ENCODE data around the gene CROCC2.

The CROCC2 gene

DNA sequence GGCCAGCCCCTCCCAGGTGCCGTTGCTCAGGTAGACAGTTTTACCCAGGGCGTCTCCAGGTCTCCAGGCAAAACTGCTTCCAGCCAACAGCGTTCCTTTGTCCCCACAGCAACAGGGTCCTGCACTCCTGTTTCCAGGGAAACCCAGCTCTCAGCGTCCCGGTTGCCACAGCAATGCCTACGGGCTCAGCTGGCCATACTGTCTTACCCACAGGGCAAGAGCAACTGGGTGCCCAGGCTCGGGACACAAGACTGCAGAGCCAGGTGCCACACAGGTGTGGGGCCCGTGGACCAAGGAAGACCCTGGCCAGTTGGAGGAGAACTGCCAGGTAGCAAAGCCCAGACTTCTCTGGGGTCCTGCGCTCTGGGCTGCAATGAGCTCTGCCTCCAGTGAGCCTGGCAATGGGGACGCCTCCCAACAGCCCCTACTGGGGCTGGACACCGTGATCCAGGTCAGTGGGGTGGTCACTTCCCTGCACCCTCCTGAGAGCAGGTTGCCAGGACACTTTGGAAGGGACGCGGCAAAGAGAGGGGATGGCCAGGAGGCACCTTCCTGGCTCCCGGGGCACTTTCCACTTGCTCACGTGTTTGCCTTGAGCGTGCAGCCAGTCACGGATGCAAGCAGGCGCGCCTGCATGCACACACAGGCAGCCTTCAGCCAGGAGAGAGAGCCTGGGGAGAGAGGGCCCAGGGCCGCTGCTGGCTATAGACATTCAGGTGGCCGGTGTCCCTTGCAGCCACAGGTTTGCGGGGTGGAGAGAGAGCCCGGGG lies at the start of gene CROCC2:
Gene CROCC2 (plus strand): TSS at position 196 of the 770 bp plus-strand sequence. CDS start 178 bp downstream, at position 374.
- no peak for DNase-seq (ENCODE audit: low read depth)
- H3K9me3 ChIP-seq (ENCODE audit: control insufficient read depth, low read length) = no peaks in the 10 kb centered on the region

DNA sequence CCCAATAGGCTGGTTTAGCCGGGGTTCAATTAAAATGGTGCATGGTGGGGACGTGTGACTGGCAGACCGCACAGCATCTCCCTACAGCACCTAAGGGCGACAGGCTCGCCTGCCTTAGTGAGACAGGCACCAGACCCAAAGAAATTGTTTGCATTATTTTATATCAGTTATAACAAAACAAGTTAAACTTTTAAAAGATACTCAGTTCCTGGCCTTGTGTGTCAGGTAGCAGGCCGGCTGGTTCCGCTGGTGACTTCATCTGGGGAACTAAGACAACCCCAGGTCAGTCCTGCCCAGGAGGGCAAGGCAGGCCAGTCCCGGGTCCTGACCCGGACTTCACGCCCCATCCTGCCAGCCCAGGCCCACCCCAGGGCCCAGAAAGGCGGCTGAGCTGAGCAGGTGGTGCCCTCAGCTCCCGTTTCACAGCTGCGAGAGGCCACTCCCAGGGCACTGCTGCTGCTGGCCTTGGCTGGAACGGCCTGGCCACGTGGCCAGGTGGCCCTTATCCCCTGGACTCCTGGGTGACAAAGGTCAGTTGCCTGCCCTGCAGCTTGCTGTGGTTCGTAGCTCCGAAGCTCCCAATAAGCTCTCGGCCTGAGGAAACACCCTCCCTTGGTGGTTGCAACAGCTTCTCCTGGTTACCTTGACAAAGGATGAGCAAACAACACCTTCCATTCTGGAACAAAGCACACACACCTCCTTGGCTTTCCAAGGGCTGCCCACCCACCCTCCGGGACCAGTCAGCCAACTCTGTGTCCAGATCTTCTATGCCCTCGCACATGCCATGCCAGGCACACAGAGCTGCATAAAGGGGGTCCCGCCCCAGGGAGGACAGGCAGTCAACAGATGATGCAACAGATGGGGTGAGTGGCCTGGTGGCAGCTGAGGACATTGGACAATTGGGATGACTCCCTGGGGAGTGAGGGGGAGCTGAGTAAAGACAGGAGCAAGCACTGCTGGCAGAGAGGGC lies 48.8 kb upstream of the CROCC2 start:
- no peak overlapping the region for H3K9ac ChIP-seq (ENCODE audit: low read length)
- no peak overlapping the region for H3K4me3 ChIP-seq (ENCODE audit: low read length)
- H3K27me3 ChIP-seq (replicated peaks; ENCODE audit: control insufficient read depth, insufficient read depth, low read length) = peaks cover 19% of the 10 kb centered on the region
- H3K36me3 ChIP-seq (ENCODE audit: control insufficient read depth, insufficient read depth, low read length, severe bottlenecking) = no peaks in the 10 kb centered on the region
- peaks cover 14% of the 10 kb centered on the region for H3K9me3 ChIP-seq (ENCODE audit: control insufficient read depth, low read length)
- DNase-seq (ENCODE audit: low read depth) = no peak
- no peaks in the 10 kb centered on the region for H3K4me1 ChIP-seq (ENCODE audit: control insufficient read depth, insufficient read depth, low read length)

More for the DNA sequence above, at the start of gene CROCC2:
- Histone ChIP-seq H3K36me3 (ENCODE audit: control insufficient read depth, insufficient read depth, low read length, severe bottlenecking) (no peaks in the 10 kb centered on the region), H3K9ac (ENCODE audit: low read length) (no peak within 1 kb of the TSS), H3K4me1 (ENCODE audit: control insufficient read depth, insufficient read depth, low read length) (no peaks in the 10 kb centered on the region), H3K4me3 (ENCODE audit: low read length) (no peak within 1 kb of the TSS), H3K27me3 (replicated peaks; ENCODE audit: control insufficient read depth, insufficient read depth, low read length) (peaks cover 19% of the 10 kb centered on the region)

DNA sequence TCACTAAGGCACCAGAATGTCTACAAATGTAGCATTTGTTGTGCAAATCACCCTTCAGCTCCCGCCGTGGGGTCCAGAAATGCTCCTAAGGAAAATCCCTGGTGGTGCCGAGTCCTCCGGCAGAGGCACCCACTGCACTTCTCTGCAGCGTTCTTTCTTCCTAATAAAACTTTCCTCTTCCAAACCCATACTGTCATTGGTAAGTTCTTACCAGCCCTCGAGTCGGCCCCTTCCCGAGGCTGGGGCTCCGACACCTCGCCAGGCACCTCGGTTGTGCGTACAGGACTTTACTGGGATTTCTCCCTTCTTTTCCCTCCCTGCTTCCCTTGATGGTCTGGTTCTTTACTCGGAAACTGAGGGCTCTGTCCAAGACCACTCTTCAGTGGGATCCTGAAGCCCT lies 47.8 kb upstream of the CROCC2 start:
- DNase-seq (ENCODE audit: low read depth) = no peak
- Histone ChIP-seq H3K9ac (ENCODE audit: low read length) (no peak overlapping the region), H3K4me3 (ENCODE audit: low read length) (no peak overlapping the region), H3K4me1 (ENCODE audit: control insufficient read depth, insufficient read depth, low read length) (no peaks in the 10 kb centered on the region), H3K9me3 (ENCODE audit: control insufficient read depth, low read length) (peaks cover 14% of the 10 kb centered on the region), H3K36me3 (ENCODE audit: control insufficient read depth, insufficient read depth, low read length, severe bottlenecking) (no peaks in the 10 kb centered on the region), H3K27me3 (replicated peaks; ENCODE audit: control insufficient read depth, insufficient read depth, low read length) (peaks cover 27% of the 10 kb centered on the region)

DNA sequence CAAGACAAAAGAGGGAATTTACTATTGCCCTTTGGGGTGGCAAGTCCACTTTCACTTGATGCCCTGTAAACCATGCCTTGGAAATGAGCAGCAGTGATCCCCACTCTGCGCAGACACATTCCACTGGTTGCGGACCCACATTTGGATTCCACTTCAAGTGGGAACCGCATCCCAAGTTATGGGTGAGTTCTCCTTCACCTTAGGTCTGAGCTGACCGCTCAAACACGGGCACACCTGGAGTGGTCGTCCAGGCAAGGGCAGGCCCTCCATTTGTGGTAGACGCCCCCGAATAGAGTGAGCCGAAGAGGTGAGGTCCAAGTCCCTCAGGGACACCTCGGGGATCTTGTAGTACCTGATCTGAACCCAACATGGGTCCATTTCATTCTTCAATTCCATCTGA lies 47.3 kb upstream of the CROCC2 start:
- Histone ChIP-seq H3K4me3 (ENCODE audit: low read length) (no peak overlapping the region), H3K27me3 (replicated peaks; ENCODE audit: control insufficient read depth, insufficient read depth, low read length) (peaks cover 30% of the 10 kb centered on the region), H3K4me1 (ENCODE audit: control insufficient read depth, insufficient read depth, low read length) (no peaks in the 10 kb centered on the region), H3K9me3 (ENCODE audit: control insufficient read depth, low read length) (peaks cover 13% of the 10 kb centered on the region), H3K36me3 (ENCODE audit: control insufficient read depth, insufficient read depth, low read length, severe bottlenecking) (no peaks in the 10 kb centered on the region), H3K9ac (ENCODE audit: low read length) (no peak overlapping the region)
- no peak for DNase-seq (ENCODE audit: low read depth)

DNA sequence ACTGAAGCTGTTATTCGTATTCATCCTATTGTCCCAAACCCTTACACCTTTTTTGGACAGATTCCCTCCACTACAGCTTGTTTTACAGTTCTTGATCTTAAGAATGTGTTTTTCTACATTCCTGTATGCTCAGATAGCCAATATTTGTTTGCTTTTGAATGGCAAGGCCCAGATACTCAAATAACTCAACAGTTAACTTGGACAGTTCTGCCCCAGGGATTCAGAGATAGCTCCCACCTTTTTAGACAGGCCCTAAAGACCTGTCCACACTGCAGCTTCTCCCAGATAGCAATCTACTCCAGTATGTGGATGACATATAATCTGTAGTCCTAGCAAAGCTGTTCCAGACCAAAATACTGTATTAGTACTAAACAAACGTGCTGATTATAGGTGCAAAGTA lies 44.6 kb upstream of the CROCC2 start:
- H3K9me3 ChIP-seq (ENCODE audit: control insufficient read depth, low read length) = no peaks in the 10 kb centered on the region
- peaks cover 49% of the 10 kb centered on the region for H3K27me3 ChIP-seq (replicated peaks; ENCODE audit: control insufficient read depth, insufficient read depth, low read length)
- no peaks in the 10 kb centered on the region for H3K4me1 ChIP-seq (ENCODE audit: control insufficient read depth, insufficient read depth, low read length)
- no peak overlapping the region for H3K9ac ChIP-seq (ENCODE audit: low read length)
- DNase-seq (ENCODE audit: low read depth) = no peak
- no peaks in the 10 kb centered on the region for H3K36me3 ChIP-seq (ENCODE audit: control insufficient read depth, insufficient read depth, low read length, severe bottlenecking)
- H3K4me3 ChIP-seq (ENCODE audit: low read length) = no peak overlapping the region

DNA sequence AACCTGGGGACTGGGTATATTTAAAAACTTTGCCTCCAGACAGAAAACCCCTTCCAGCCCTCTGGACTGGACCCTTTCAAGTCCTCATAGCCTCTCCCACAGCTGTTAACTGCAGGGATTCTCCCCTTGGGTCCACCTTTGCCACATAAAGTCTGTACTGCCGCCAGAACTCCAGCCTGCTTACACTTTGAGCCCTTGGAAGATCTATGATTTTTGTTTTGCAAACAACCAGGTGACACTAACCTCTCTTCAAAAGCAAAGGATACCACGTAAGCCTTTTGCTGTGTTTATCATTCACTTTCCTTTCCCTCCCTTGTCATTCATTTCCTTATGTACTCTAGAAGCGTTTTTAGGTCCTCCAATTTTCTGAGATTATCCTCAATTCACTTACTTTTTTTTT lies 41.7 kb upstream of the CROCC2 start:
- H3K9ac ChIP-seq (ENCODE audit: low read length) = no peak overlapping the region
- H3K4me3 ChIP-seq (ENCODE audit: low read length) = no peak overlapping the region
- no peaks in the 10 kb centered on the region for H3K4me1 ChIP-seq (ENCODE audit: control insufficient read depth, insufficient read depth, low read length)
- peaks cover 54% of the 10 kb centered on the region for H3K27me3 ChIP-seq (replicated peaks; ENCODE audit: control insufficient read depth, insufficient read depth, low read length)
- H3K36me3 ChIP-seq (ENCODE audit: control insufficient read depth, insufficient read depth, low read length, severe bottlenecking) = no peaks in the 10 kb centered on the region
- no peaks in the 10 kb centered on the region for H3K9me3 ChIP-seq (ENCODE audit: control insufficient read depth, low read length)
- no peak for DNase-seq (ENCODE audit: low read depth)

DNA sequence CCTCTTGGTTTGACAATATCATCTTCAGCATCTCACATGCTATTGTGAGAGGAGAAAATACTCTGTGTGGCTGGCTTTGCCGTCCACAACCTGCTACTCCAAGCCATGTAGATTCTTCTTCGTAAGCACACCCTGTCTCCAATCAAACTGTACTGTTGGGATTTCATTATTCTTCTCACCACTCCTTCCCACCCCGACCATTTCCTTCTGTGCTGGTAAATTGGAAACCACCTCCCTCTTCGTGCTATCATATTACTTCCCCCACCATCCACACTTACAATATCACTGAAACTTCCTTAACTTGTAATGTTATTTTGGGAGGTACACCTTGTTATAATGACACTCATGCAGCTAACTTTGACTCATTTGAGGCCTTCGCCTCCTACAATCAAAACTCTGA lies 40.7 kb upstream of the CROCC2 start:
- H3K4me1 ChIP-seq (ENCODE audit: control insufficient read depth, insufficient read depth, low read length) = no peaks in the 10 kb centered on the region
- H3K4me3 ChIP-seq (ENCODE audit: low read length) = no peak overlapping the region
- DNase-seq (ENCODE audit: low read depth) = no peak
- H3K9ac ChIP-seq (ENCODE audit: low read length) = no peak overlapping the region
- H3K36me3 ChIP-seq (ENCODE audit: control insufficient read depth, insufficient read depth, low read length, severe bottlenecking) = no peaks in the 10 kb centered on the region
- H3K9me3 ChIP-seq (ENCODE audit: control insufficient read depth, low read length) = no peaks in the 10 kb centered on the region
- peaks cover 62% of the 10 kb centered on the region for H3K27me3 ChIP-seq (replicated peaks; ENCODE audit: control insufficient read depth, insufficient read depth, low read length)

DNA sequence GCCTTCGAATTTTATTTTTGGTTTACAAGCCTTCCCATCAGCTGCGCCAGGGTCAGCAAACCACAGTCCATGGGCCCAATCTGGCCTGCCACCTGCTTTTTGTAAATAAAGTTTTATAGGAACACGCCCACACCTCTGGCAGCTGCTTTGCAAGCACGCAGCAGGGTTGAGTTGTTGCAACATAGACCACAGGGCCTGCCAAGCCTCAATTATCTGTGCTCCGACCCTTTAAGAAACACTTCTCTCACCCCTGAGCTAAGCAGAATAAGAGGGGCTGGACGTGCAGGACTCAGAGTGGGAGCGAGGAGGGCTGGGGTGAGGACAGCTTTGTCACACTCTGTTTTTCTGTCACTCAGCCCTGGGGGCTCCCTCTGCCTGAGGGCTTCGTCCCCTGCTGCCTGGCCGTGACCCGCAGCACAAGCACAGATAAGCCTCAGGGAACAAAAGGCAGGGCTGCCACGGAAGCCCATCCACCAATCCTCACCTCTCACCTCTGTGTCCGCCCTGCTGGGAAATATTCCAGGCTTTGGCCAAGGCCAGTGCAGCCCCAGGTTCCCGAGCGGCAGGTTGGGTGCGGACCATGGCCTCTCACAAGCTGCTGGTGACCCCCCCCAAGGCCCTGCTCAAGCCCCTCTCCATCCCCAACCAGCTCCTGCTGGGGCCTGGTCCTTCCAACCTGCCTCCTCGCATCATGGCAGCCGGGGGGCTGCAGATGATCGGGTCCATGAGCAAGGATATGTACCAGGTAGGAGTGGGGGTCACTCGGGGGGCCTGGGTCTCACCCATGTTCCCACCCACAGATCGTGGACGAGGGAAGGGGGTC lies 37.6 kb upstream of the CROCC2 start, which contains the start of gene AGXT:
Gene AGXT (plus strand): TSS at position 539 of the 823 bp plus-strand sequence. CDS start 42 bp downstream, at position 581.
- DNase-seq (ENCODE audit: low read depth) = peak; percentile 56
- no peaks in the 10 kb centered on the region for H3K4me1 ChIP-seq (ENCODE audit: control insufficient read depth, insufficient read depth, low read length)
- no peak within 1 kb of the TSS for H3K4me3 ChIP-seq (ENCODE audit: low read length)
- H3K36me3 ChIP-seq (ENCODE audit: control insufficient read depth, insufficient read depth, low read length, severe bottlenecking) = no peaks in the 10 kb centered on the region
- H3K9me3 ChIP-seq (ENCODE audit: control insufficient read depth, low read length) = no peaks in the 10 kb centered on the region
- peaks cover 71% of the 10 kb centered on the region for H3K27me3 ChIP-seq (replicated peaks; ENCODE audit: control insufficient read depth, insufficient read depth, low read length)
- no peak within 1 kb of the TSS for H3K9ac ChIP-seq (ENCODE audit: low read length)

DNA sequence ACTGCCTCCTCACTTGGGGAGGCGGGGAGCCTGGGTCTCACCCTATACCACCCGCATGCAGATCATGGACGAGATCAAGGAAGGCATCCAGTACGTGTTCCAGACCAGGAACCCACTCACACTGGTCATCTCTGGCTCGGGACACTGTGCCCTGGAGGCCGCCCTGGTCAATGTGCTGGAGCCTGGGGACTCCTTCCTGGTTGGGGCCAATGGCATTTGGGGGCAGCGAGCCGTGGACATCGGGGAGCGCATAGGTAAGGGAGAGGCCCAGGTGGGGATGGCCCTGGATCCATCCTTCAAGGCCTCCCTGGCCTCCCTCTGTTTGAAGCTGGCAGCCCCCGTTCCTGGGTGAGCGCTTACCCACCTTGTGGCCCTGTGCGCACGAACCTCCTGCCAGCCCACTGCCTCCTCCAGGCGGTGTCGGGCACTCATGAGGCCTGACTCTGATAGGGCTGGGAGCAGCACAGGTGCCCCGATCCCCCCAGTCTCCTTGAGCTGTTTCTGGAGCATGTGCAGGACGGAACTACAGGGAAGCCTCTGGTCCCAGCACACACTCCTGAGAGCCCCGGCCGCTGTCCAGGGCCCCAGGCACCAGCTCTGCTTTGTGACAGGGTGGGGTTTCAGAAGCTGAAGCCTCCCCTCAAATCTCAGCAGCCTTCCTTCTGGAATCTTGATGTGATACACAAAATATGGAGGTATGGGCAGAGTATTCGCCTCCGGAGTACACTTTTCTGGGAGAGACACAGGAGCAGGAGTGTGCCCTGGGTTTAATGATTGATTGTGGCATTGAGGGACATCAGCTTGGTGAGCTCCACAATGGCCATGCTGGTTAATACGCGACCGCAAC lies 36.8 kb upstream of the CROCC2 start:
- no peak overlapping the region for H3K4me3 ChIP-seq (ENCODE audit: low read length)
- H3K9ac ChIP-seq (ENCODE audit: low read length) = no peak overlapping the region
- H3K36me3 ChIP-seq (ENCODE audit: control insufficient read depth, insufficient read depth, low read length, severe bottlenecking) = no peaks in the 10 kb centered on the region
- no peak for DNase-seq (ENCODE audit: low read depth)
- peaks cover 64% of the 10 kb centered on the region for H3K27me3 ChIP-seq (replicated peaks; ENCODE audit: control insufficient read depth, insufficient read depth, low read length)
- H3K9me3 ChIP-seq (ENCODE audit: control insufficient read depth, low read length) = no peaks in the 10 kb centered on the region
- H3K4me1 ChIP-seq (ENCODE audit: control insufficient read depth, insufficient read depth, low read length) = no peaks in the 10 kb centered on the region

Measured in adipocyte (in vitro differentiated cells).